Stimulated activated naive CD4-positive, alpha-beta T cell (primary cell): ENCODE results near the gene EFHB.
"Not testable (repeated sequence)": the region's sequence is repeated elsewhere in the genome, so short reads cannot be mapped to it uniquely, and the experiment has no call there.

ENCODE experiments used
- DNase-seq, 6 experiments: peaks; one replicate each; lab custom pipeline; 2025; lab: John Stamatoyannopoulos, UW

Gene EFHB, protein sequence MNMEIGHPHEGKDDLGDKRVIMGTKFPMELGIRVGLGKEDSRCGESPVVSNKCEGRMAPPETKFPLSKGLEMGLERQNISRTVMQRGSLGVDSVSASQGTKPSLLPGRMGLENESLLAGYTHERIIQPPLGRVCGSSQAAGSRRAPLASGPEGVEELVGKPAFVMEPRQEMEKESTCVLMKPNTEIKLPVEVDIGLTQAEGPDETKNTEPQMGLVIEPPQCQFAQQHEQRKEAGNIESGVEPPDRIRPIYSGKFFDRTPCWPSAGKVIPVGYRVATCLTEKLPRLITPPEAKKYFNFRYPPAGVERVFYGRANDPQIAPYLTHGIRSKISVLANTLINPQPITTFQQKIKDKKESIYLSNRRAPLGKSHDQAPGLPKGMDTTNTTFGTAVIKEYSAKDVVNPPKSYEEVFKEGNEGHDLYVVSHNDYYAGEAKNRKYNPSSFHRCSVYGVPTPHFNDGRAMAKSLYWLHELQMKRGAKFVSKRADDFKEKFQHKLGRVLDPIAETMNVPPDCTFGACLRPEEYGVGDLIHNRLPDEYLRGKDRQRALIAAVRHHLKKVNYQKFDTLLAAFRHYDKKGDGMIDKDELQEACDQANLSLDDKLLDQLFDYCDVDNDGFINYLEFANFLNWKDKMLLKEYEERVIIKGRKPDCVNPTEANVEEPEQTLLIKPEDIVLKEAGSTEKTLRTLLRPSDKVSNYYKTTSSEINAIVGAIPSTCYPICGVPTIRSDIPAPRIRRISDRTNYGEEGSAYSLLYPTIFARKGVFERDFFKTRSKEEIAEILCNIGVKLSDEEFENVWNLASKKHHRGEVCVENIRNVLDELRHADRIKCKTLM

DNA sequence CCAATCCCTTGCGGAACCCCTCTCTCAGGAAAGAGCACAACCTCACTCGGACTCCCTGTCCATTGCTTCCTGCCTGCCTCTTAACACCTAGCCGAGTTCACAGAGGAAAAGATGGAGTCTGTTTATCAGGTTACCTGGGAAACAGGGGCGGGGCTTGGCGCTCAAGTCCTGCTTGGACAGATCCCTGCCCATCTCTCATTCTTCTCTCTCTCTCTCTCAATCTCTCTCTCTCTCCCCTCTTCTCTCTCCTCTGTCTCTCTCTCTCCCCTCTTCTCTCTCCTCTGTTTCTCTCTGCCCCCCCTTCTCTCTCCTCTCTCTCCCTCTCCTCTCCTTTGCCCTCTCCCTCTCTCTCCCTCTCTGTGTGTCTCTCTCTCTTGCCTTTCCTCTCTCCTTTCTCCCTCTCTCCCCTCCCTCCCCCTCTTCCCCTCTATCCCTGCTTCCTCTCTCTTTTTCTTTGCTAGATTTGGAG lies at the start of gene EFHB:
Gene EFHB (minus strand): TSS at position 120 of the 469 bp plus-strand sequence. CDS start 199 bp downstream, outside the sequence.
- DNase-seq: no peak

DNA sequence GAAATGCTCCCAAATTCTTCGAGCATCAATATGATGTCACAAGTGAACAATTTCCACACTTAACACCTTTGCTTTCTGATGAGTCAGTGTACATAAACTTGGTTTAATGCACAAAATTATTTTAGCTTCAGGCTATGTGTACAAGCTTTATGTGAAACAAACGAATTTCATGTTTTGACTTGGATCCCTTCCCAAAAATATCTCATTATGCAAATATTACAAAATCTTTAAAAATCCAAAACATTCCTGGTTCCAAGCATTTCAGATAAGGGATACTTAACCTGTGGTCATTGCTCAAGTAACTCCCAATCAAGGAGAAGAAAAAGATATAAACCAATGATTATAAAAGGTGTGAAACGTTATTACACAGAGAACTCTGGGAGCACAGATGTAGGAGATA lies 38.0 kb upstream of the EFHB start:
- no peak for DNase-seq

DNA sequence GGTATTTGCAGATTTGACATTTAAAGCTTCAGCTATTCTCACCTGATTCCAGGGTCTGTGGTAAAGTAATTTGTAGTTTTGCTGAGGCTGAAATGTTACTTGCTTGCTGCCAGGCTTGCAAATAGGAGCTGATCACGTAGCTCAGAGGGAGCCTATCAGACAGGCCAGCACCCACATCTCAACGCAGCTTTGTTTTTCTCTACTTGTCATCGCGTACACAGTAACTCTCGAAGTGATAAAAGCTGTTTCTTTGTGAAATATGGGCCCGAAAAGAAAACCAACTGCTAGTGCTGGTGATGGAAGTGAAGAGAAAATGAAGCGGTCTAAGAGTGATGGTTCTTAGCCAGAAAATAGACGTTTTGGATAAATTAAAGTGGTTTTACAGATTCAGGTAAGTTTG lies 36.3 kb upstream of the EFHB start:
- no peak for DNase-seq

DNA sequence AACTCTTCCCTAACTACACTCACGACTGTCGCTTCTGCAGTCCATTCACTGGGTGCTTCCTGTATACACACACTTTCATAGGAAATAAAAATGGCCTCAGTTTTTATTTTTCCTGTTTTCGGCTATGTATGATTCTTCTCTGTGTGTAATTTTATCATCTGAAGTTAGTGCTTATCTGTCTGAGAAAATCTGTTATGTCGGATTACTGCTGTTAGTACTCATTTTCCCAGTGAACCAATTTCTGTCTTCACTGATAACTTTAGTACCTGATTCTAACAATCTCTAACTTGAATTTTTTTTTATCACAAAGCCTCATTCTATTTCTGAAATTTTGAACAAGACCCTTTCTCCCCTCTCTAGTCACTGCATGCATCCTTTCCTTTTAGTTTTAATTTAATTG lies 33.8 kb upstream of the EFHB start:
- DNase-seq: no peak

DNA sequence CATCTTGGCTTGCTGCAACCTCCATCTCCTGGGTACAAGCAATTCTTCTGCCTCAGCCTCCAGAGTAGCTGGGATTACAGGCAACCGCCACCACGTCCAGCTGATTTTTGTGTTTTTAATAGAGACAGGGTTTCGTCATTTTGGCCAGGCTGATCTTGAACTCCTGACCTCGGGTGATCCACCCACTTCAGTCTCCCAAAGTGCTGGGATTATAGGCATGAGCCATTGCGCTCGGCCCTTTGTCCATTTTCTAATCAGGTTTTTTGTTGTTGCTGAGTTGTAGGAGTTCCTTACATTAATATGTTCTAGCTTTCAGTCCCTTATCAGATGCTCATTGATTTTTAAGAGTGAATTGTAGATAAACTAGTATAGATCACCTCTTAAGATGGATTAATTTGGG lies 33.2 kb upstream of the EFHB start:
- no peak for DNase-seq

DNA sequence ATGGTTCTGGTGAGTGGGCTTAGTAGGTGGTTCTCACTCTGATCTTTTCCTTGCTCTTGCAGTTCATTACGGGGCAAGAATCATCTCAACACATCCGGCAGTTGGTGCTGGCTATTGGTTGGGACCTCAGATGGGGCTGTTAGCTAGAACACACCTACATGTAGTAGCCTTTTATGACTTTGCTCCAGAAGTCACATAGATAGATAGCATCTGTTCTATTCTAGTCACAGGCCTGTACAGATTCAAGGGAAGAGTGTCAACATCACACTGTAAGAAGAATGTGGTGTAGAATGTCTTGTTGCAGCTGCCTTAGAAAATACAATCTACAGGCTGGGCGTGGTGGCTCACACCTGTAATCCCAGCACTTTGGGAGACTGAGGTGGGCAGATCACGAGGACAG lies 27.9 kb upstream of the EFHB start:
- DNase-seq: no peak

DNA sequence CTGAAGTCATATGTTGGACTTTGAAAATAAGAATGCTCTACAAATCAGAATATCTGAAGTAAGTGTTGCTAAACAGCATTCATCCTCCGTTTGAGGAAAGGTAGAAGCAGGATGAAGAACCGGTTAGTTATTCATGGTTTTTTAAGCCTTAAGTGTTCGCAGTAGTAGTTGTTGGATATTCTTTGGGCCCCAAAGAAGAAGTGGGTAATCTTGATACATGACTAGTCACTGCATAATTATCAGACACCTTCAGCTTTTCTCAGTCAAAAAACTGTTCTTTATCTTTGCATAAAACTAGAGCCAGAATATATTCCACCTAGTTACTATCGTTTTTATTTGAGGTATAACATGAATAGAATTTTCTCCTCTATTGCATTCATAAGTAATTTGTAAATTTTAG lies 26.7 kb upstream of the EFHB start:
- no peak for DNase-seq

DNA sequence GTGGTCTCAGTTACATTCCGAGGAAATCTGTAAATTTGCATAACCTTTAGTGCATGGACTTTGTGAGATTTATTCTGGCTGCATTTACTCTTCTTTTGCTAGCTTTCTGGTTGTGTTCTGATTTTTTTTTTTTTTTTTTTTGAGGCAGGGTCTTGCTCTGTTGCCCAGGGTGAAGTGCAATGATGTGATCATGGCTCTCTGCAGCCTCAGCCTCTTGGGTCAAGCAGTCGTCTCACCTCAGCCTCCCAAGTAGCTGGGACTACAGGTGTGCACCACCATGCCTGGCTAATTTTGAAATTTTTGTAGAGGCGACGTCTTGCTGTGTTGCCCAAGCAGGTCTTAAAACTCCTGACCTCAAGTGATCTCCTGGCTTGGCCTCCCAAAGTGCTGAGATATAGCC lies 25.5 kb upstream of the EFHB start:
- DNase-seq: no peak

DNA sequence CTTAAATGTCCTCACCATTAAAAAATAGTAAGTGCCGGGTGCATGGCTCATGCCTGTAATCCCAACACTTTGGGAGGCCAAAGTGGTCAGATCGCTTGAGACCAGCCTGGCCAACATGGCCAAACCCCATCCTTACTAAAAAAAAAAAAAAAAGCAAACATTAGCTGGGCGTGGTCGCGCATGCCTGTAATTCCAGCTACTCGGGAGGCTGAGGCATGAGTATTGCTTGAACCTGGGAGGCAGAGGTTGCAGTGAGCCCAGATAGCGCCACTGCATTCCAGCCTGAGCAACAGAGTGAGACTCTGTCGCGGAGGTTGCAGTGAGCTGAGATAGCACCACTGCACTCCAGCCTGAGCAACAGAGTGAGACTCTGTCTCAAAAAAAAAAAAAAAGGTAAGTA lies 23.3 kb upstream of the EFHB start:
- not testable (repeated sequence) for DNase-seq

DNA sequence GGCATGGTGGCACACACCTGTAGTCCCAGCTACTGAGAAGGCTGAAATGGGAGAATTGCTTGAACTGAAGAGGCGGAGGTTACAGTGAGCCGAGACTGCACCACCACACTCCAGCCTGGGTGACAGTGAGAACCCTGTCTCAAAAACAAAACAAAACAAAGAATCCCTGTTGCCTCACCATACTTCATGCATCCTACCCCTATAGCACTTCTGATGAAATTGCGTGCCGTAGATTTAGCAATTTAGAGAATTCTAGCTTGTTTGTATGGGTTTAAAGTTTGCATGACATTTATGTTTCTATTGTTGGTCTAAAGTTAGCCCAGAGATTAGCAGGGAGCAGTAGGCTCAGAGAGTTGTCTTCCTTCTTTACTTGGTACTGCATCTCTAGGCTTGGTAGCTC lies 20.7 kb upstream of the EFHB start:
- DNase-seq: no peak

DNA sequence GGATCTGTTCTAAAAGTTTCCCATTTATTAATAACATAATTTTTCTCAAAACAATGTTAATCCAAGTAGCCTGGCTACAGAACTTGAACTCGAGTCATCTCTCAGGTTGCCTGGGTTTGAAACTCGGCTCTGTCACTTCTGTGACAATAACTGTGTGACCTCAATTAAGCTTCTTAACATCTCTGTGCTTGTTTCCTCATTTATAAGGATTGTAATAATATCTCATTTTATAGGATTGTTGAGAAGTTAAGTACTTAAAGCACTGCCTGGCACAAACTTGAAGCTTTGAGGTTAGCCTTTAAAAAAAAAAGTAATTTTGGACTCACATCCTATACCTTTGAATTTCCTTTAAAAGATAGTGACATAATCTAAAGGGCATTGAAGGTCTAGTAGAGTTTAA lies 16.3 kb upstream of the EFHB start:
- DNase-seq: no peak

DNA sequence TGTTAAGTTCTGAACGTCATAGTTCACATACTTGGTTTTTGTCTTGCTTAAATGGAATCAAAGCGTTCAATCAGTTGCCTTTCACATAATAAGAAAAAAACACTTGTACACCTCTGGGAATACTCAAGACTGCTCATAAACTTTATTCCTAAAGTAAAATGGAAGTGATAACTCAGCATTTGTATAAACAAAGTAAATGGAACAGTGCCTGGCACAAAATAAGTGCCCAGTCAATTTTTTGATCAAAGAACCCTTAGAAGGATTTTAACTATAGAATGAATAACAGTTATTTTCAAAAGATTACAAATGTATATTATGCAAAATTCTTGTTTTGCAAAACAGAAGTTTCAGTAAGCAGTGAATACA lies 14.2 kb upstream of the EFHB start:
- DNase-seq: no peak

DNA sequence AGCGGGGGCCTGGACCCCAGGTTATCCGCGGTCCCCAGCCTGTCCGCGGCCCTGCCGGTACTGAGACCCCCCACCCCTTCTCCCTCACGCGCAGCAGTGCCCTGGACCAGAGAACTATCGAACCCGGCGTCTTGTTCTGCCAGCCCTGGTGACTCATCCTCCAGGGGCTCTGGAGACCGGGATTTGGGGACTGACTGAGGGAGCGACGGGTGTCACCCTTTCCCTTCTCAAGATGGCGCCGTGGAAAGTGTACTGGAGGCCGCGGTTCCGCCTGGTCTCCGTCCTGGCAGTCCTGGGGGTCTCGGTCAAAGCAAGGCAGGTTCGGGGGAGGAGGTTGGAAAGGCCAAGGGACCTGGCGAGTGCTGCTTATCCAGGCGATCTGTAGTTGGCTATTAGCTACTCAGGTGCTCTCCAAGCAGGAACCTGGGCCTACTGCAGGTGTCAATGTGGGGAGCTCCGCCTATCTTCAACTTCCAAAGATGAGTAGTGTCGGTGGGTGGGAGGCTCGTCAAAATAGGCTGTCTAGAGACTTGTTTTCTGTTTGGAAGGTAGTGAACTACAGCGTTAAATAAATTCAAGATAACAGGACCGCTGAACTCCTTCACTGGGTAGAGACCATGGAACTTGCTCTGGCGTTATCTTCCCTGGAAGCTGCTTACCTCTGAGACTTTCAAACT lies 13.7 kb upstream of the EFHB start:
- peak; percentile 44 to 80 (median 58) for DNase-seq

DNA sequence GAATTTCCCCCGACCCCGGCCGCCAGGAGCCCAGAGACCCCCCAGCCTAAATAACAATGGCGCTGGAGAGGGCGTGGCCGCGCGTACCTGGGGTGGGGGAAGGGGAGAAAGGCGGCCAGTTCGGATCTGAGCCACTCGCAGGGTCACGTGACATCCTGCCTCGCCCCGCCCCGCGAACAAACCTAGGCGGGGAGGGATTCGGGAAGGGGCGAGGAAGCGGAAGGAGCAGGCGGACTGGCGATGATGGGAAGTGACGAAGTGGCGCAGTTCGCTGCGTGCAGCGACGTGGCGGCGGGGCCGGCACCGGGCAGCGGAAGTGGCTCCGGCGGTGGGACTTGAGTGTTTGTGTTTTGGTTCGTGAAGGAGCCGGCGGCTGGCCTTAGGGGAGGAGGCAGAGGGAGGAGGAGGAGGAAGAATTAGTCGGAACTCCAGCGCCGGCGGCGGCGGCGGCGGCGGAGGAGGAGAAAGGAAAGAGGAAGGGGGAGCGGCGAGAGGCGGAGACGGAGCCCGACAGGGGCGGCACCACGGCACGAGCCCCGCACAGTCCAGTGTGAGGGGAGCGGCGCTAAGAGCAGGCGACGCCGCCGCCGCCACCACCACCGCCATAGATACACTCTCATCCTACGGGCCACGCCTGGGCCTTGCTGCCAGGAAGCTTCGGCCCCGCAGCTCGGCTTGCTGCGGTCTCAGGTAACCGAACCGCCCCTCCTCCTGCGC lies 13.0 kb upstream of the EFHB start, which contains the start of gene RAB5A:
Gene RAB5A (plus strand): TSS at position 266 of the 717 bp plus-strand sequence. CDS start 3,802 bp downstream, outside the sequence.
- peak; percentile 85 to 95 (median 94) for DNase-seq

DNA sequence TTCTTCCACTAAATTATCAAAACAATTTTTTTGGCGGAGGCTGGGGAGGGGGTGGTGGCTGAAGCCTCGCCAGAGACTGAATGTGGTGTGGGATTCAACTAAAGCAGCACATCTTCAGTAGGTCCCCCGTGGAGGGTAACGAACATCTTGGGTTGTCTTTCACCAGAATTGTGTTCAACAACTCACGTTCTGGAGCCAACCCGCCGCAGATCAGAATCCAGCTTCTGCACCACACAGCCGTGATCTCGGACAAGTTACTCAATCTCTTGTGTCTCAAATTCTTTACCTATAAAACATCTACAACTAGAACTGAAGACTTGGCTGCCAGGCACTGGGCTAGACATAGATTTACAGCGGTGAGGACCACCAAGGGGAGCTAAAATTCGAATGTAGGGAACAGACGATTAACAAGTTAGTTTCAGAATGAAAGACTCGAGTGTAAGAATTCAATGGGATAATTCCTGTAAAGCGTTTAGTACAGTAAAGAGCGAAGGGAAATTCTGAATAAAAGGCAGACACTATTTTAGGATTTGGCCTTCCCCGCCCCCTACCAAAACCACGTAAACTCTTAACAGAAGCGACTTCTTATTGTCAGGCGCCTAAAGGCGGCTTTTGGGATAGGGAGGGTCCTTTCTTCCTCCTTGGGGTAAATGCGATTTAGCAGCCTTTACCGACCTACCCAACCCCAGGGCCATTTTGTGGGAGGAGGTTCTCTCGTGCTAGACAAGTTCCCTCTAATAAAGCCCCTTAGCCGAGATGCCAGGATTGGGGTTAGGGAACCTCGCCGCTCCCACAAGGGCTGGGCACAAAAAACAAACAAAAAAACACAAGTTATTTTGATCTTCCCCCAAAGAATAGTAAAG lies 12.2 kb upstream of the EFHB start:
- no peak for DNase-seq

DNA sequence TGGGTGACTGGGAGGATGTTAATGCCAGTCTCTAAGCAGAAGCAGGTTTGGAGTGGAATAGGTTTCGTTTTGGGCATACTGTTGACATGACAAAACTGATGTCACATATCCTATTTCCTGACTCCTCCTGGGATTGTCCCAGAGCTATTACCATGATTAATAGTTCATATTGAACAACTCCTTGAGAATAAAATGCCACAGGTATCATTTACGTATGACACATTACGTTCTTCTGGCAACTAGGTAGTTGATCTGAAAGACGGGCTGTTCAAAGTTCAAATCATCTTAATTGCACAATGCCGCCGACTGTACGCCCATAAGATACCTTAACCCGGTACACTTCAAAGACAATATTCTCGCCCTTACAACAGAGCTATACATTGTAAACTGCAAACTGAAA lies 11.5 kb upstream of the EFHB start:
- no peak for DNase-seq

DNA sequence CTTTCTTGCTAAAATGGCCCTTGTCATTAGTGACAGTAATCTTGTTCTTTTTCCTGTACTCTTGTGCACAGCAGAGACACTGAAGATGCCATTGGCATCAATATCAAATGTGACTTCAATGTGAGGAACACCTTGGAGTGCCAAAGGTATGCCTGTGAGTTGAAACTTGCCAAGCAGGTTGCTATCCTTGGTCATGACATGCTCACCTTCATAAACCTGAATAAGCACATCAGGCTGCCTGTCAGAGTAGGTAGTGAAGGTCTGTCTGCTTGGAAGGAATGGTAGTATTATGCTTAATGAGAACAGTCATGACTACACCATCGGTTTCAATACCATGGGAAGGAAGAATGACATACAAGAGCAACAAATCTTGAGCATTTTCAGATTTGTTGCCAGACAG lies 6.6 kb upstream of the EFHB start:
- no peak for DNase-seq

DNA sequence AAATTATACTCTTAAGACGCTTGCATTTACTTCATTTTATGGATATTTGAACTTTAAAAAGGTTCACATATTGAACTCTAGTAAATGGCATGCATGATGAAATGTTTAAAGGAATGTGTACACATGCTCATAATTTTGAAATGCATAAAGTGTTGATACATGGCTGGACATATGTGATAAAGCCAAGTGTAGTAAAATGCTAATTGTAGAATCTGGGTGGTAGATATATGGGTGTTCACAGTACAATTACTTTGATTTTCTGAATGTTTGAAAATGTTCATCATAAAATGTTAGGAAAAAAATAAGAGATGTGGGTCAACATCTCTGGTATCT lies 4.2 kb upstream of the EFHB start:
- no peak for DNase-seq

DNA sequence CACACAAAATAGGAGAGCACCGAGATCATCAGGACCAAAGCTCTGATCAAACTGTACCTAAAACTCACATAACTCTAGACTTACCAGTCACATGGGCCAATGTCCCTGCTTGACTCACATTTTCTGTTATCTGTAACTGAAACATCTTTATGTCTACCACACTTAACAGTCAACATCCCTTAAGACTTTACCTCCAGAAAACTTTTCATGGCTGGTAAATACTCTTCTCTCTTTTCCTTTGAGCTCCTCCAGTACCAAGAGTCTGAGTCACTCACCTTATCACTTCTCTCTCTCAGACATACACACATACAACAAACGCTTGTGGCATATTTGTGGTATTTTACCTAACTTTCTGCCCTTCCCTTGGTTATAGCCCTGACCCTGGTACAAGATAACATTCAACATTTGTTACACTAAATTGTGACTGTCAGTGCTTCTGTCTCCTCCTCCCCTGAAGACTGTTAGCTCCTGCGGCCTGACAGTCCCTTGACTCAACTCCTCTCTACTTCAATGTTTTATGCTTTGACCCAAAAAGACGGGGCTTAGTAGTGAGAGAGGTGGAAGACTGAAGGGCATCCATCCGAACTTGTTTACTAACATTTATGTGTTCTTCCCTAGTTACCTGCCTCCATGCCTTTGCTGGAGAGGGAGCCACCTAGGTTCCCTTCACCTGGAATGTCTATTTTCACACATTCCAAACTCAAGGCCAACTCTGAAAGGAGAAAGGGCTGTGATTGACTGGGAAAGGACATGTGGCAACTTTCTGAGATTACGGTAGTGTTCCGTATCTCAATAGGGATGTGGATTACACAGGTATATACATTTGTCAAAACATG lies 3.7 kb upstream of the EFHB start:
- no peak for DNase-seq

DNA sequence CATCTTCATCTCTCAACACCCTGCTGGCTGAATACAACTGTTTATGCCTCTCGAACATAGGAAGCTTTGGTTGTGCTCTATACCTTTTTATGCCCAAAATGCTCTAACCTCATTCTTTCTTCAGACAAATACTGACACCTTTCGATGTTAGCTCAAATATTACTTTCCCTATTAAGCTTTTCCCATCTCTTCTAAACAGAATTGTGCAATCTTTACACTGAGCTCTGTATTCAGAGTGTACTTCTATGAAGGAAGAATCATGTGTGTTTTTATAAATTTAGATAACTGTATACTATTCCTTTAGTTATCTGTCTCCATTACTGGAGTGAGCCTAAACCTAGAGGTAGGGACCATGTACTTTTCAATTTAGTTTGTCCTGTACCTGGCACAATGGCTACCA lies 1.6 kb downstream of the EFHB start:
- no peak for DNase-seq
